Measurements from ENCODE around the gene SFMBT2.
"Not testable (repeated sequence)": the region's sequence is repeated elsewhere in the genome, so short reads cannot be mapped to it uniquely, and the experiment has no call there.

SFMBT2 gene

GRCh38 chr10:7401156-7401555, 9.7 kb downstream of the SFMBT2 start:
- DNase-seq (ENCODE audit: low read depth): no peak

GRCh38 chr10:7400068-7400715, 10.6 kb downstream of the SFMBT2 start:
- DNase-seq (ENCODE audit: low read depth): no peak

DNA sequence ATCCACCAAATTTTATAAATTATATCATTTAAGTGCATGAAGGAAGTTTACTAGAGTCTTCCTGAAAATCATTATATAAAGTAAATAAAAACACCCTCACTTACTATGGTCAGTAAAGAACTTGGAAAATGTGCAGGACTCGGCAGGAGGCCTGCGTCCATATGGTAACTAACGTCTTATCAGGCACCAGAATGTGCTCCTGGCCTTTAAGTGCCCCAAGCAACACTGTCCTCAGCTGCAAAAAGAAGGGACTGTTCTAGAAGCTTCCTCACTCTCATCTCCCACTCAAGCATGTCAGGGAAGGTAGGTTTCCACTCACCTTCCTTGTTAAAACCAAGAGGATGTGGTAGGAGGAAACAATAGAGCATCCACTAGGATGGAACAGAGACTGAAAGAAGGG, 11.3 kb downstream of the SFMBT2 start:
- DNase-seq (ENCODE audit: low read depth): no peak

DNA sequence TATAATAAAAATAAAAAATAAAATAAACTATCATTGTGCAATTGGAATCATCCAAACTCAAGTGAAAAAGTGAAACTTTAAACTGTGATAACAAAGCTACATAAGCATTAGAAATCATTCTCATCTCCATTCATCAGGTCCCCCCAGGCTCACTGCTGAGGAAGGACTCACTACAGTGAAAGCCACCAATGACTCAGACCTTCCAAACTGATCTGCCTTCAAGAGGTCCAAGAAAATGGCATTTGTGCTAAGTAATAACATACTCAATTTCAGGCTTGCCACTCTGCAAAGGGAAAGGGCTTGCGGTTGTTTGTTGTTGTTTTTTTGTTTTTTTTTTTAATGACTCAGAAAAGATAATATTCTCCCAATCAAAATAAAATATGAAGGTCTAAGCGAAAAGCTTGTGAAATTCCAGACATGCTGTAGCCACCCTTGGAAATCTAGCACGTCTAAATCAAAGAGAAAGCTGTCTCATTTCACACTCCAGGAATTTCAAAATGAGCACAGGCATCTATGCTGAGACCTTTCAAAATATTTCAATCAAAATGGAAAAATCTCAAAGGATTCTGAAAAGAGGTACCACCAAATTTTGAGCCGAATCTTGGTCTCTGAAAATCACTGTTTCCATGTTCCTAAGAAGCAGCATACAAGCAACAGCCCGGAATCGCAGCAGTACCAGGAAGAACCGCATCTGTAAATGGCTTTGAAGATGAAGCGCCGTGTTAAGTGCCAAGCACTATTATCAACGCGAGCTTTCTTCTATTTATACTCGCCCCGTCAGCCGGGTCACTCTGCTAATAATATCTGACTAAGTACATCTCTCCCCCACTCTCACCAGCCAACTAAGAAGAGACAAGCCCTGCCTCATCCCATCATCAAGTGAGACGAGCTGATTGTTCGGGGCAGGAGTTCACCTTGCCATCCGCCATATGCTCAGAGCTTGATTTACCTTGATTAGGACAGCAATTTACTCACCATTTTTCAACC, 13.5 kb downstream of the SFMBT2 start:
- DNase-seq (ENCODE audit: low read depth): no peak

- DNase-seq (ENCODE audit: low read depth): not testable (repeated sequence)
Measured at GRCh38 chr10:7392301-7392700, 18.5 kb downstream of the SFMBT2 start.

DNA sequence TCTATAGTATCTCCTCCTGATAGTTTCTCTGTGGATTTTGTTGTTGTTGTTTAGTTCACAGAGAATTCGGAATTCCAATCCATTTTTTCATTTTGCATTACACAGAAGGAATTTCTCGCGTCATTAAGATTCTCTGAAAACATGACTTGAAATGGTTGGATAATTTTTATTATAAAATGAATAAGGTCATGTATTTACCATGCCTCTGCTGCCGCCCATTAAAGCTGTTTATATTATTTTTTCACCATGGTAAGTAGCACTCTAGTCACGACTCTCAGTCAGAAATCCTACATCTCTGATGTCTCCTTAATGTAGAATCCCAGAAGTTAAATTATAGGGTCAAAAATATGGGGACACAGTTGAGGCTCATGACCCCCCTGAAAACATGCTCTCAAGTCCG, 19.1 kb downstream of the SFMBT2 start:
- DNase-seq (ENCODE audit: low read depth): no peak

DNA sequence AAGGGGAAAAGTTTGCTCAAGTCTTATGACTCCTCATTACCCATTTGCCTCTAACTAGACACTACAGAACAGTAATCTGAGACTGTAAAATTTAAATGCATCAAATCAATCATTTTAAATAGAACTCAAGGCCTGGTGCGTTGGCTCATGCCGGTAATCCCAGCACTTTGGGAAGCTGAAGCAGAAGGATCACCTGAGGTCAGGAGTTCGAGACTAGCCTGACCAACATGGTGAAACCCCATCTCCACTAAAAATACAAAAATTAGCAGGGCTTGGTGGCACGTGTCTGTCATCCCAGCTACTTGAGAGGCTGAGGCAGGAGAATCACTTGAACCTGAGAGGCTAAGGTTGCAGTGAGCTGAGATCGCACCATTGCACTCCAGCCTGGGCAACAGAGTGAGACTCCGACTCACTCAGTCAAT, 20.1 kb downstream of the SFMBT2 start:
- not testable (repeated sequence) for DNase-seq (ENCODE audit: low read depth)

GRCh38 chr10:7389844-7390243, 21.0 kb downstream of the SFMBT2 start:
- no peak for DNase-seq (ENCODE audit: low read depth)

- no peak for DNase-seq (ENCODE audit: low read depth)
Measured at GRCh38 chr10:7389346-7389745, 21.5 kb downstream of the SFMBT2 start.

- no peak for DNase-seq (ENCODE audit: low read depth)
Measured at GRCh38 chr10:7388602-7389001, 22.2 kb downstream of the SFMBT2 start.

GRCh38 chr10:7388149-7388548, 22.7 kb downstream of the SFMBT2 start:
- DNase-seq (ENCODE audit: low read depth): not testable (repeated sequence)

- DNase-seq (ENCODE audit: low read depth): no peak
Measured at GRCh38 chr10:7385114-7385513, 25.7 kb downstream of the SFMBT2 start.

- DNase-seq (ENCODE audit: low read depth): no peak
Measured at GRCh38 chr10:7383442-7383841, 27.4 kb downstream of the SFMBT2 start.

- DNase-seq (ENCODE audit: low read depth): no peak
Measured at GRCh38 chr10:7380704-7381241, 30.1 kb downstream of the SFMBT2 start.

- no peak for DNase-seq (ENCODE audit: low read depth)
Measured at GRCh38 chr10:7378602-7379403, 32.0 kb downstream of the SFMBT2 start.

DNA sequence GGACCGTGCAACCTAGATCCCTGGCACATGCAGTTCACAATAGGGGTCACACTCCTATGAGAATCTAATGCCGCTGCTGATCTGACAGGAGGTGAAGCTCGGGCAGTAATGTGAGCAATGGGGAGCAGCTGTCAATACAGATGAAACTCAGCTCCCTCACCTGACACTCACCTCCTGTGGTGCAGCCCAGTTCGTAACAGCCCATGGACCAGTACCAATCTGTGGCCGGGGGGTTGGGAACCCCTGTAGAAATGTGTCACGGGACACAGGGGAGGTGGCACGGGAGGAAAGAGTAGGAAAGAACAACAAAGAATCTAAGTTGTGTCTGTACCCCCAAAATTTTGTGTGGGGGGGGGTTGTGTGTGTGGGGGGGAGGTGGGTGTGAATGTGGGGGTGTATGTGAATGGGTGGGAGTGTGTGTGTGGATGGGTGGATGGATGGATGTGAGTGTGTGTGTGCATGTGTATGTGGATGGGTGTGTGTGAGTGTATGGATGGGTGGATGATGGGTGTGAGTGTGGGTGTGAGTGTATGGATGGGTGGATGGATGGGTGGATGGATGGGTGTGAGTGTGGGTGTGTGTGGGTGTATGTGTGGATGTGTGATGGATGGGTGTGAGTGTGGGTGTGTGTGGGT, 33.1 kb downstream of the SFMBT2 start:
- DNase-seq (ENCODE audit: low read depth): no peak

DNA sequence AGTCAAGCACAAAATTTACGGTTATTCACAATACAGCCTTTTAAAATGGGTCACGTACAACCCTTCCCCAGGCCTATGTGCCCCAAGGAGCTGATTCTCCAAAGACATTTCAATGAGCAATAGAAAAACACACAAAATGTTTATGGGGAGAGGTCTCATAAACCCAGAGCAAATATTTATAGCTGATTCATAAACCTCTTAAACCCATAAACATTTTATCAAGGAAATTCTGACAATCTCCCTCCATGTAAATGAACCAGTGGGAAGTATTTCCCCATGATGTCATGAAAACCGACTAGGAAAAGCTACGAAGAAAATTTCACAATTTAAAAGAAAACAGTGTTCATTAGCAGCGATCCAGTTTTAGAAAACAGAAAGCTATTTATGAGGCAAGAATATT, 36.0 kb downstream of the SFMBT2 start:
- DNase-seq (ENCODE audit: low read depth): no peak

- no peak for DNase-seq (ENCODE audit: low read depth)
Measured at GRCh38 chr10:7373039-7373438, 37.8 kb downstream of the SFMBT2 start.

DNA sequence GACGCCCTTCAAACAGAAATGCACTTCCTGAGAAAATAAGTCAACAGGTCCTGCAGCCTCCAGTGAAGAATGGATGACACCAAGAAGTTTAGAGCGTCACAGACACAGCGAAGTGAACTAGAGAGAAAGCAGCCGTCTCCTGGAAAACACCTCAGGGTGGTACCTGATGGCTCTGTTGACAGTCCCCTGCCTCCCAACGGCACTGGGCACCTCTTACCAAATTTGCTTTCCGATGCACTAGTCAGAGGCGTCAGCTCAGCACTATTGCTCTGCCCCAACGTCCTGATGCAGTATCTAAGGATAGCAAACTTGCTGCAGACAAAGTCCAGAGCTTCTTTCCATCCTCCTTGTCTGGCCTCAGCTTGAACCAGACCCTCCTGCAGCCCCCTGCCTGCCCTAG, 38.3 kb downstream of the SFMBT2 start:
- DNase-seq (ENCODE audit: low read depth): no peak

GRCh38 chr10:7370511-7370910, 40.3 kb downstream of the SFMBT2 start:
- no peak for DNase-seq (ENCODE audit: low read depth)

DNA sequence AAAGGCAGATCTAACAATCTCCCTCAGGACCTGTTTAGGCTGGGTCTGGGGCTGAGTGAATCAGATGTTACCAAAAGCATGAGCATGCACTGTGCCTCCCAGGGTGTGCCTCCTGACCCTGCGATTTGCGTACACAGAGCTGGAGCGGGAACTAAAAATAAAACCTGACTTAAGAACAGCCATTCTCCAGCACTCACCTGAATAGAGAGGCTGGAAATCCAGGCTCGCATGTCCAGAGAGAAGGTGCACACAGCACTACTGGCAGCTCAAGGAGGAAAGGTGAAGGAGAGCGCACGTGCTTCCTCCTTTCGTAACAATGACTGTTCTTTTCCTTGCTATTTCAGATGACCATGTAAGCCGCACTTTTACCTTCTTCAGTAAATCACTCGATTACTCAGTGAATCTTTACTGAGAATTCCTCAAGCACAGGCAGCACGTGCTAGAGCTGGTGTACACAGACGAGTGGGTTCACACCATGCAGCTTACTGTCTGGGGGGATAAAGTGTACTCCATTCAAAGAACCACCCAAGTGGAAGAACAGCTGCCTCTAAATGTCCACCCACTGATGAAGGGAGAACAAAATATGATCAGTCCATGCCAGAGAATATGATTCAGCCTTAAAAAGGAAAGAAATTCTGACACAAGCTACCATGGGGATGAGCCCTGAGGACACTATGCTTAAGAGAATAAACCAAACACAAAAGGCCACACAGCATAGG, 45.6 kb downstream of the SFMBT2 start:
- DNase-seq (ENCODE audit: low read depth): no peak
